Central memory CD8-positive, alpha-beta T cell (primary cell): ENCODE results near the gene IGSF3.

Experiments used
- ATAC-seq: fragments of 150-1000 bp; cut with Tn5 transposase; replicated peaks from 2 replicates; pipeline ENCODE4 v1.10.0; 2022; ENCODE audit warnings: mild to moderate bottlenecking, moderate FRiP score, moderate number of reproducible peaks; ENCODE audit not compliant: poor library complexity, severe bottlenecking; ENCODE audit errors: extremely low read depth
- DNase-seq, 2 donors: peaks; one replicate each; pipeline ENCODE4 v3.0.0; 2021; ENCODE audit warnings: low spot score in 2 of 2
- H3K27ac Mint-ChIP-seq: one replicate; pipeline ENCODE4 v1.8.0; 2022; ENCODE audit warnings: low read depth, mild to moderate bottlenecking, moderate library complexity, mixed read lengths
- H3K27me3 Mint-ChIP-seq: one replicate; pipeline ENCODE4 v1.8.0; 2022; ENCODE audit warnings: mixed read lengths
- H3K36me3 Mint-ChIP-seq: one replicate; pipeline ENCODE4 v1.8.0; 2022; ENCODE audit warnings: mild to moderate bottlenecking, moderate library complexity, mixed read lengths; ENCODE audit not compliant: insufficient read depth
- H3K4me1 Mint-ChIP-seq: one replicate; pipeline ENCODE4 v1.8.0; 2022; ENCODE audit warnings: mixed read lengths
- H3K4me3 Mint-ChIP-seq: one replicate; pipeline ENCODE4 v1.8.0; 2022; ENCODE audit warnings: mild to moderate bottlenecking, moderate library complexity, mixed read lengths
- H3K9me3 Mint-ChIP-seq: one replicate; pipeline ENCODE4 v1.8.0; 2022; ENCODE audit warnings: mixed read lengths

IGSF3 gene

GRCh38 chr1:116699605-116700004 lies 32.1 kb upstream of the IGSF3 start:
- H3K36me3 Mint-ChIP-seq: no peaks in the 10 kb centered on the region
- H3K27me3 Mint-ChIP-seq: no peaks in the 10 kb centered on the region
- no peaks in the 10 kb centered on the region for H3K9me3 Mint-ChIP-seq
- DNase-seq: no peak
- H3K4me3 Mint-ChIP-seq: no peak overlapping the region
- H3K27ac Mint-ChIP-seq: no peak overlapping the region
- no peak for ATAC-seq
- H3K4me1 Mint-ChIP-seq: no peaks in the 10 kb centered on the region

- ATAC-seq: no peak
- Mint-ChIP-seq H3K4me1 (no peaks in the 10 kb centered on the region), H3K9me3 (no peaks in the 10 kb centered on the region), H3K4me3 (no peak overlapping the region), H3K36me3 (no peaks in the 10 kb centered on the region), H3K27ac (no peak overlapping the region), H3K27me3 (peaks cover 1% of the 10 kb centered on the region)
- no peak for DNase-seq
Observed at GRCh38 chr1:116698244-116698595, 30.7 kb upstream of the IGSF3 start.

GRCh38 chr1:116697548-116698243 lies 30.2 kb upstream of the IGSF3 start:
- Mint-ChIP-seq H3K36me3 (no peaks in the 10 kb centered on the region), H3K4me1 (no peaks in the 10 kb centered on the region), H3K4me3 (no peak overlapping the region), H3K27ac (no peak overlapping the region), H3K9me3 (no peaks in the 10 kb centered on the region), H3K27me3 (peaks cover 6% of the 10 kb centered on the region)
- no peak for ATAC-seq
- DNase-seq: no peak

GRCh38 chr1:116694524-116694923 lies 27.0 kb upstream of the IGSF3 start:
- H3K4me3 Mint-ChIP-seq: no peak overlapping the region
- peaks cover 22% of the 10 kb centered on the region for H3K27me3 Mint-ChIP-seq
- ATAC-seq (no peak), DNase-seq (no peak)
- H3K9me3 Mint-ChIP-seq: no peaks in the 10 kb centered on the region
- no peaks in the 10 kb centered on the region for H3K4me1 Mint-ChIP-seq
- no peaks in the 10 kb centered on the region for H3K36me3 Mint-ChIP-seq
- no peak overlapping the region for H3K27ac Mint-ChIP-seq

GRCh38 chr1:116693759-116694480 lies 26.4 kb upstream of the IGSF3 start:
- Mint-ChIP-seq H3K27ac (no peak overlapping the region), H3K4me3 (no peak overlapping the region), H3K4me1 (no peaks in the 10 kb centered on the region), H3K27me3 (peaks cover 22% of the 10 kb centered on the region), H3K9me3 (no peaks in the 10 kb centered on the region), H3K36me3 (no peaks in the 10 kb centered on the region)
- DNase-seq (no peak), ATAC-seq (no peak)

- no peak for ATAC-seq
- no peaks in the 10 kb centered on the region for H3K36me3 Mint-ChIP-seq
- no peak overlapping the region for H3K4me3 Mint-ChIP-seq
- no peaks in the 10 kb centered on the region for H3K9me3 Mint-ChIP-seq
- H3K4me1 Mint-ChIP-seq: no peaks in the 10 kb centered on the region
- no peak for DNase-seq
- H3K27me3 Mint-ChIP-seq: peaks cover 22% of the 10 kb centered on the region
- H3K27ac Mint-ChIP-seq: no peak overlapping the region
Observed at GRCh38 chr1:116692879-116693278, 25.3 kb upstream of the IGSF3 start.

GRCh38 chr1:116690849-116691406 lies 23.4 kb upstream of the IGSF3 start:
- H3K9me3 Mint-ChIP-seq: no peaks in the 10 kb centered on the region
- ATAC-seq (no peak), DNase-seq (no peak)
- no peaks in the 10 kb centered on the region for H3K4me1 Mint-ChIP-seq
- H3K27me3 Mint-ChIP-seq: peaks cover 22% of the 10 kb centered on the region
- H3K36me3 Mint-ChIP-seq: no peaks in the 10 kb centered on the region
- H3K4me3 Mint-ChIP-seq: no peak overlapping the region
- no peak overlapping the region for H3K27ac Mint-ChIP-seq

- no peak for DNase-seq
- H3K27ac Mint-ChIP-seq: no peak overlapping the region
- no peaks in the 10 kb centered on the region for H3K4me1 Mint-ChIP-seq
- H3K36me3 Mint-ChIP-seq: no peaks in the 10 kb centered on the region
- peaks cover 22% of the 10 kb centered on the region for H3K27me3 Mint-ChIP-seq
- no peak for ATAC-seq
- H3K9me3 Mint-ChIP-seq: no peaks in the 10 kb centered on the region
- no peak overlapping the region for H3K4me3 Mint-ChIP-seq
Observed at GRCh38 chr1:116690396-116690848, 22.9 kb upstream of the IGSF3 start.

GRCh38 chr1:116686723-116687352 lies 19.3 kb upstream of the IGSF3 start:
- Mint-ChIP-seq H3K27ac (no peak overlapping the region), H3K9me3 (no peaks in the 10 kb centered on the region), H3K36me3 (no peaks in the 10 kb centered on the region), H3K27me3 (peaks cover 7% of the 10 kb centered on the region), H3K4me1 (no peaks in the 10 kb centered on the region), H3K4me3 (no peak overlapping the region)
- ATAC-seq (no peak), DNase-seq (no peak)

GRCh38 chr1:116686175-116686574 lies 18.6 kb upstream of the IGSF3 start:
- no peak for DNase-seq
- no peak overlapping the region for H3K4me3 Mint-ChIP-seq
- H3K9me3 Mint-ChIP-seq: no peaks in the 10 kb centered on the region
- H3K27ac Mint-ChIP-seq: no peak overlapping the region
- H3K36me3 Mint-ChIP-seq: no peaks in the 10 kb centered on the region
- H3K27me3 Mint-ChIP-seq: no peaks in the 10 kb centered on the region
- no peaks in the 10 kb centered on the region for H3K4me1 Mint-ChIP-seq
- ATAC-seq: no peak

GRCh38 chr1:116684575-116684974 lies 17.0 kb upstream of the IGSF3 start:
- no peaks in the 10 kb centered on the region for H3K27me3 Mint-ChIP-seq
- H3K36me3 Mint-ChIP-seq: no peaks in the 10 kb centered on the region
- no peak overlapping the region for H3K4me3 Mint-ChIP-seq
- no peak overlapping the region for H3K27ac Mint-ChIP-seq
- H3K4me1 Mint-ChIP-seq: no peaks in the 10 kb centered on the region
- H3K9me3 Mint-ChIP-seq: no peaks in the 10 kb centered on the region
- ATAC-seq: no peak
- DNase-seq: no peak

- H3K36me3 Mint-ChIP-seq: no peaks in the 10 kb centered on the region
- H3K9me3 Mint-ChIP-seq: no peaks in the 10 kb centered on the region
- no peak overlapping the region for H3K27ac Mint-ChIP-seq
- no peak for ATAC-seq
- no peaks in the 10 kb centered on the region for H3K4me1 Mint-ChIP-seq
- H3K27me3 Mint-ChIP-seq: peaks cover 14% of the 10 kb centered on the region
- no peak for DNase-seq
- H3K4me3 Mint-ChIP-seq: no peak overlapping the region
Observed at GRCh38 chr1:116682641-116683221, 15.2 kb upstream of the IGSF3 start.
